K562 (cell line): ENCODE results near the gene FCER2.

Experiments
- EZH2 ChIP-seq: IDR thresholded peaks from 2 replicates; pipeline ENCODE4 v1.6.1; 2012; ENCODE audit warnings: low read depth, mild to moderate bottlenecking, inconsistent platforms, low read length, borderline replicate concordance
- POLR2A ChIP-seq: fragments of 450-650 bp; conservative IDR thresholded peaks from 2 replicates; pipeline ENCODE4 v1.6.1; 2016
- TF ChIP-seq, protein P1 (sequence below), 3 experiments: IDR thresholded peaks in 2 of 3; conservative IDR thresholded peaks in 1 of 3; 2 replicates each; pipeline ENCODE4 v1.5.1; 2011 to 2012; ENCODE audit warnings: low read length in 3 of 3, mild to moderate bottlenecking in 3 of 3, control low read depth in 2 of 3, improper control_type of control experiment in 1 of 3, inconsistent platforms in 1 of 3, low read depth in 1 of 3, mixed read lengths in 1 of 3, moderate library complexity in 1 of 3; ENCODE audit not compliant: insufficient read depth in 2 of 3
- TF ChIP-seq, protein P2 (sequence below): sonication (generic); formaldehyde crosslinking; IDR thresholded peaks from 2 replicates; pipeline ENCODE4 v1.8.0; 2022; ENCODE audit warnings: mild to moderate bottlenecking, low read depth, missing genetic modification reagents

DNA sequence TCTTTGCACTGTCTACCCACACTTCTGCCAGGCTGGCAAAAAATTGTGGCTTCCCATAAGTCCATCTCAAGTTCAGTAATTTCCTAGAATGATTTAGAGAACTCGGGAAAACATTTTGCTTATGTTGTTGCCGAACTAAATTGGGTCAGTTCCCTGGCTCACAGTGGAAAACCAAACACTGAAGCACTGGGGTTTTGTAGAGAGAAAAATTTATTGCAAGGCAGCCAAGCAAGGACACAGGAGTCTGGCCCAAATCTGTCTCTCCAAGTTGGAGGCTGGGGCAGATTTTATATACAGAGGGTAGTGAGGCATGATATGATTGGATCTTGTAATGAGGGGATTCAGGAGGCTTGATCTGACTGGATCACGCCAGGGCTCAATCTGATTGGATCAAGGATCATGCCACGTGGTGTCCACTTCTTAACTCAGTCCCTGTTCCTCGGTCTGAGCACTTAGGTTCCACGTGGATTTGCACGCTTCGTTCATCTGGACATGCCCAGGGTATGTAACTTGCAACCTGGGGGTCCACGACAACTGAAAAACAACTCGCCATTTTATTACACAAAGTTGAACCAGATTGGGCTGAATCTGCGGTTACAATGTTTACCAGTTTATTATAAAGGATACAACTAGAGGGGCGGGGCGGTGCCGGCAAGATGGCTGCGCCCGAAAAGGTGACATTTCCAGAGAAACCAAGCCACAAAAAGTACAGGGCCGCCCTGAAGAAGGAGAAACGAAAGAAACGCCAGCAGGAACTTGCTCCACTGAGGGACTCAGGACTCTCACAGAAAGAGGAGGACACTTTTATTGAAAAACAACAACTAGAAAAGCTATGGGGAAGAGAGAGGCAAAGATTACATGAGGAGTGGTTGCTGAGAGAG lies 38.1 kb upstream of the FCER2 start:
- TF ChIP-seq EZH2 (no peak), POLR2A (no peak)
- TF ChIP-seq, protein P1, sequence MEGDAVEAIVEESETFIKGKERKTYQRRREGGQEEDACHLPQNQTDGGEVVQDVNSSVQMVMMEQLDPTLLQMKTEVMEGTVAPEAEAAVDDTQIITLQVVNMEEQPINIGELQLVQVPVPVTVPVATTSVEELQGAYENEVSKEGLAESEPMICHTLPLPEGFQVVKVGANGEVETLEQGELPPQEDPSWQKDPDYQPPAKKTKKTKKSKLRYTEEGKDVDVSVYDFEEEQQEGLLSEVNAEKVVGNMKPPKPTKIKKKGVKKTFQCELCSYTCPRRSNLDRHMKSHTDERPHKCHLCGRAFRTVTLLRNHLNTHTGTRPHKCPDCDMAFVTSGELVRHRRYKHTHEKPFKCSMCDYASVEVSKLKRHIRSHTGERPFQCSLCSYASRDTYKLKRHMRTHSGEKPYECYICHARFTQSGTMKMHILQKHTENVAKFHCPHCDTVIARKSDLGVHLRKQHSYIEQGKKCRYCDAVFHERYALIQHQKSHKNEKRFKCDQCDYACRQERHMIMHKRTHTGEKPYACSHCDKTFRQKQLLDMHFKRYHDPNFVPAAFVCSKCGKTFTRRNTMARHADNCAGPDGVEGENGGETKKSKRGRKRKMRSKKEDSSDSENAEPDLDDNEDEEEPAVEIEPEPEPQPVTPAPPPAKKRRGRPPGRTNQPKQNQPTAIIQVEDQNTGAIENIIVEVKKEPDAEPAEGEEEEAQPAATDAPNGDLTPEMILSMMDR (IDR thresholded peaks at IDR 0.05 in 2 of 3, conservative IDR thresholded peaks at IDR 0.05 in 1 of 3; ENCODE audit: insufficient read depth in 2 of 3, low read depth in 1 of 3, low read length in 3 of 3): no peak
- TF ChIP-seq, protein P2, sequence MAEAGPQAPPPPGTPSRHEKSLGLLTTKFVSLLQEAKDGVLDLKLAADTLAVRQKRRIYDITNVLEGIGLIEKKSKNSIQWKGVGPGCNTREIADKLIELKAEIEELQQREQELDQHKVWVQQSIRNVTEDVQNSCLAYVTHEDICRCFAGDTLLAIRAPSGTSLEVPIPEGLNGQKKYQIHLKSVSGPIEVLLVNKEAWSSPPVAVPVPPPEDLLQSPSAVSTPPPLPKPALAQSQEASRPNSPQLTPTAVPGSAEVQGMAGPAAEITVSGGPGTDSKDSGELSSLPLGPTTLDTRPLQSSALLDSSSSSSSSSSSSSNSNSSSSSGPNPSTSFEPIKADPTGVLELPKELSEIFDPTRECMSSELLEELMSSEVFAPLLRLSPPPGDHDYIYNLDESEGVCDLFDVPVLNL (CRISPR knock-in tag): no peak
